Astrocyte of the cerebellum (primary cell): Measurements from ENCODE around the gene MEN1.
A peak's percentile ranks its signal among the peaks of the same experiment; 100 is the strongest.

Experiments used
- DNase-seq: peaks from one replicate; pipeline ENCODE4 v3.0.0-alpha.2; 2011; ENCODE audit warnings: low read depth
- H3K4me3 ChIP-seq: 2 replicates; pipeline ENCODE4 v1.5.1; 2011; ENCODE audit warnings: mild to moderate bottlenecking, low read depth, low read length, moderate library complexity
- in situ Hi-C: cut with HindIII; loops from 2 replicates; pipeline ENCODE4 v1.10.0; 2017; ENCODE audit warnings: low sequenced_read_pairs
- TF ChIP-seq, protein P1 (sequence below): IDR thresholded peaks from 2 replicates; pipeline ENCODE4 v1.5.1; 2012; ENCODE audit warnings: low read length, low read depth, moderate library complexity, mild to moderate bottlenecking; ENCODE audit errors: missing control alignments

Gene MEN1

DNA sequence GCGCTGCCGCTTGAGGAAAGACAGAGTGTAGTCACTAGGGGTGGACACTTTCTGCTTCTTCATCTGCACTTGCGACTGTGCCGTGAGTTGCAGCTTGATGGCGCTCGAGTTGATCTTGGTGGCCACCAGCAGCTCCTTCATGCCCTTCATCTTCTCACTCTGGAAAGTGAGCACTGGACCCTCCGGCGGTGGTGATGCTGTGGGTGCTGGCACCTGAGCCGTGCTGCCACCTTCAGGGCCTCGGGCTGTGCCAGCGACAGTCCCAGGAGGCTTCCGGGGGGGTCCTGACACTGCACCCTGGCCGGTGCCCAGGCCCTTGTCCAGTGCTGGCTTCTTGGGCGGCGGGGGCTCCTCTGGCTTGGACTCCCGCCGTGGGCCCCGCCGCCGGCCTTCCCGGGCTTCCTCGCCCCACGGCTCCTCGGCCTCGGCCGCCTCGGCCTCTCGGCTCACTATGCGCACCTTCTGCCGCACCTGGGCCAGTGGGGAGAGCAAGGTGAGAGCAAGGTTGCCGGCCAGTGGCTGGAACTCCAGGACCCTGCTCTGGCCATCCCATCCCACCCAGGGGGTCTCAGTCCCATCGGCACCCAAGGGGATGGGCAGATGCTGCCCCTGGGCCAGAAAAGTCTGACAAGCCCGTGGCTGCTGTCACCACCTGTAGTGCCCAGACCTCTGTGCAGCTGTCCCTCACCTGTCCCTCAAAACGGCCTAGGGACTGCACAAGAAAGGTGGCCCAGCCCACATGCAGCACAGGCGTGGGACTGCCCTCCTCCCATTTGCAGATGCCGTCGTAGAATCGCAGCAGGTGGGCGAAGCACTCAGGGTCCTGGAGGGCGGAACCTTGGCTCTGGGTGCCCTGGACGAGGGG, 5.8 kb downstream of the MEN1 start:
- no peak overlapping the region for H3K4me3 ChIP-seq
- DNase-seq: no peak
- in situ Hi-C loops: no loop called here
- TF ChIP-seq, protein P1, sequence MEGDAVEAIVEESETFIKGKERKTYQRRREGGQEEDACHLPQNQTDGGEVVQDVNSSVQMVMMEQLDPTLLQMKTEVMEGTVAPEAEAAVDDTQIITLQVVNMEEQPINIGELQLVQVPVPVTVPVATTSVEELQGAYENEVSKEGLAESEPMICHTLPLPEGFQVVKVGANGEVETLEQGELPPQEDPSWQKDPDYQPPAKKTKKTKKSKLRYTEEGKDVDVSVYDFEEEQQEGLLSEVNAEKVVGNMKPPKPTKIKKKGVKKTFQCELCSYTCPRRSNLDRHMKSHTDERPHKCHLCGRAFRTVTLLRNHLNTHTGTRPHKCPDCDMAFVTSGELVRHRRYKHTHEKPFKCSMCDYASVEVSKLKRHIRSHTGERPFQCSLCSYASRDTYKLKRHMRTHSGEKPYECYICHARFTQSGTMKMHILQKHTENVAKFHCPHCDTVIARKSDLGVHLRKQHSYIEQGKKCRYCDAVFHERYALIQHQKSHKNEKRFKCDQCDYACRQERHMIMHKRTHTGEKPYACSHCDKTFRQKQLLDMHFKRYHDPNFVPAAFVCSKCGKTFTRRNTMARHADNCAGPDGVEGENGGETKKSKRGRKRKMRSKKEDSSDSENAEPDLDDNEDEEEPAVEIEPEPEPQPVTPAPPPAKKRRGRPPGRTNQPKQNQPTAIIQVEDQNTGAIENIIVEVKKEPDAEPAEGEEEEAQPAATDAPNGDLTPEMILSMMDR: no peak

GRCh38 chr11:64803846-64804345, 6.5 kb downstream of the MEN1 start:
- TF ChIP-seq, protein P1: no peak
- DNase-seq: no peak
- in situ Hi-C loops: no loop called here

DNA sequence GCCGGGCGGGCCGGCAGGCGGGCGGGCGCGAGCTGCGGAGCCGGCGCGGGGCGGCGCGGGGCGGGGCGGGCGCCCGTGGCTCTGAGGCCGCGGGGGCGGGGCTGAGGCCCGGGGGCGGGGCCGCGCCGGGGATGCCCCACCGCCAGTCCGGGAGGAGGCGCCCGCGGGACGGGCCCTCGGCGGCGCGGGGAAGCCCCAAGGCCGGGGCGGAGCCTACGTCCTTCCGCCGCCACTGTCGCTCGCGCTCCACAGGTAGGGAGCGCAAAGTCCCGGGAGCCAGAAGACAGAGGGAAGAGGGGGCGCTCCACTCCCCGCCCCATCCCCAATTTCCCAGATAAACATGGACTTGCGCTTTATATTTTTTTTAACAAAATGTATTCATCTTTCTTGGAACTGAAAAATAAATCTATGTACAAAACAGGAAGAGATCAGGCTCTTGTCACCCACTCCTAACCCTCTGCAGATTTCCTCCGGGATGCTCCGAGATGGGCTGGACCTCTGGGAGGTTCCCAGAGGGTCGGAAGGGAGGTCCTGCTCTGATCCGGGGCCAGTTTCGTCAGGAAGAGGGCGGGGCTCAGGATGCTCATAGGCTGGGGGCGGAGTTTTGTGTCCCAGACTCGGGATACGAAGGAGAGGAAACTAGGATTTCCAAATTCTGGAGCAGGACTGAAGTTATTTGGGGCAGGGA, 7.0 kb downstream of the MEN1 start, which contains the start of gene MAP4K2:
MAP4K2 (minus strand) TSS at position 57 of the 688 bp plus-strand sequence. CDS start 65 bp downstream, outside the sequence.
- in situ Hi-C loops: no loop called here
- H3K4me3 ChIP-seq: peak within 1 kb of the TSS; percentile 74
- TF ChIP-seq, protein P1: no peak
- peak; percentile 45 for DNase-seq

More at GRCh38 chr11:64803846-64804345, 6.5 kb downstream of the MEN1 start:
- H3K4me3 ChIP-seq: peak overlapping the region; percentile 74

DNA sequence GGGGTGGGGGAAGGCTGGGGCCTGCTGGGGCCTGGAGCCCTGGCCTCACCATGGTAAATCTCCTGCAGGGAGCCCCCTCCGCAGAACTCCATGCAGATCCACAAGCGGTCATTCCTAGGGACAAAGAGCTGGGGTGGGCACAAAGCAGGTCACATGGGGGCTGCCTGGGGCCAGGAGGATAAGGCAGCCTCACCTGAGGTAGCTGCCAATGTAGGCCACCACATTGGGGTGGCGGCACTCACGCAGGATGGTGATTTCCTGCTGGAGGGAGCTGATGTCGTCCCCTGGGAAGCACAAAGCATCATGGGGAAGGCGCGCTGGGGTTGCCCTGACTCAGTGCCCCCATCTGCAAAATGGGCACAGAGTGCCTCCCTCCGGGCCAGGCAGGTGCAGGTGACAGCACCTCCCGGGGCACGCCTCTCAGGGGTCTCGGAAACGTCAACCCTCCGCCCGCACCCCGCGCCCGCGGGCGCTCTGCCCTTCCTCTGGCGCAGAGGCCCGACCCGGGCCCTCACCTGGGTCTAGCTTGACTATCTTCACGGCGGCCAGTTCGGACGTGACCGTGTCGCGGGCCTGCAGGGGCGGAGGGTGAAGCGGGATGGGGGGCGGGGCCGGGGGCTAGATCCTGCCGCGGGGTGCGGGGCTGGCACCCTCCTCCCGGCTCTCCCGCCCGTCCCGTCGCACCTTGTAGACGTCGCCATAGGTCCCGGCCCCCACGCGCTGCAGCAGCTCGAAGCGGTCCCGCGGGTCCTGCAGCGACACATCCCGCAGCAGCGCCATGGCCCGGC, 7.8 kb downstream of the MEN1 start:
- TF ChIP-seq, protein P1: no peak
- no peak for DNase-seq
- H3K4me3 ChIP-seq: peak overlapping the region; percentile 74
- in situ Hi-C loops: no loop called here

DNA sequence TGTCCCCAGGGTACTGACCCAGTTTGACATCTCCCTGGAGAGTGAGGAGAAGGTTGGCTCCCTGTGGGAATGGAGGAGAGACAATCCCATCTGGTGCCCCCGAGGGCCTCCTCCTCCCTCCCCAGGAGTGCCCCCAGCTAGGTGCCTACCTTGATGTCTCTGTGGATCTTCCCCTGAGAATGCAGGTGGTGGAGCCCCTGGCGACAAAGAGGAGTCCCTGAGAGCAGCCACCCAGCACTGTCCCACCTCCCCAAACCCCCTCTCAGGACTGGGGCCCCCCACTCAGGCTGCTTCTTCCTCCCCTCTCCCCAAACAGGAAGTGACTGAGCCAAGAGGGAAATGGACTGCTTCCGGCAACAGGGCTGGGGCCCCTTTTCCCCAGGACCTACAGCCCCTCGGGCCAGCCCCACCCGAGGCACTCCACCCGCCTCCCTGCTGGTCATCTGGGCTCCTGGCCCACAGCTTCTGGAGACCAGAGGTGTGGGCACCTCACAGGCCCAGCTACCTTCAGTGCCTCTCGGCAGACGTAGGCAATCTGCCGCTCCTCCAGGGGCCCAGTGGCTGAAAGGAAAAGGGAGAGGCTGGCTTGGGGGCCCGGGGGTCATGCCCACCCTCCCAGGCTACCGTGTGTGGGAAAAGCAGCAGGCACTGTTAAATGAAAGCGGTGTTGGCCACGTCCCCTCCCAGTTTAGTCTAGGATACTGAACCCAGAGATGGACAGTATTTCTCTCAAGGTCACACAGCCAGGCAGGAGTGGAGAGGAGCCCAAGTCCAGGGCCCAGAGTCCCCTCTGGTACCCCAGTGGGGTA, 8.6 kb downstream of the MEN1 start:
- DNase-seq: no peak
- in situ Hi-C loops: no loop called here
- TF ChIP-seq, protein P1: no peak
- H3K4me3 ChIP-seq: no peak overlapping the region
